B cell (primary cell): ENCODE data around the gene EXT2. TPM values are rescaled to one million over a fixed set of nuclear protein-coding genes. Genes with fewer than 3 reads are reported as not detected.

Experiments
- ATAC-seq: fragments of 200-7000 bp; cut with Tn5 transposase; one replicate; pipeline ENCODE4 v1.10.0; 2021; ENCODE audit warnings: low read depth, mild to moderate bottlenecking, moderate number of reproducible peaks, moderate library complexity
- CTCF ChIA-PET: fragments of 350-600 bp; sonication (Branson Sonifier 250); formaldehyde crosslinking; loops from one replicate; lab custom pipeline; 2021; ENCODE audit warnings: antibody characterized with exemption, inconsistent platforms; lab: Charles Lee
- POLR2A ChIA-PET: fragments of 350-600 bp; sonication (Branson Sonifier 250); formaldehyde crosslinking; loops from one replicate; lab custom pipeline; 2021; ENCODE audit warnings: antibody characterized with exemption; lab: Charles Lee
- DNase-seq: peaks from one replicate; pipeline ENCODE4 v3.0.0; 2013
- H2AFZ ChIP-seq: 2 replicates; pipeline ENCODE4 v1.6.1; 2012; ENCODE audit warnings: mild to moderate bottlenecking, low read depth, low read length; ENCODE audit not compliant: insufficient read depth, poor library complexity, severe bottlenecking
- H3K27ac ChIP-seq, 2 donors: 1 replicate in 1 of 2; 2 replicates in 1 of 2; pipeline ENCODE4 v1.5.1; 2012 to 2013; ENCODE audit warnings: low read length in 2 of 2, mild to moderate bottlenecking in 2 of 2, moderate library complexity in 1 of 2
- H3K27me3 ChIP-seq, 4 experiments: fragments of 200-600 bp in 1 of 4; sonication (generic) in 1 of 4; replicated peaks in 1 of 4; 1 replicate in 2 of 4; 2 replicates in 2 of 4; pipeline versions ENCODE4 v1.6.1 to v1.7.0; 2013 to 2016; ENCODE audit warnings: low read length in 3 of 4, mild to moderate bottlenecking in 2 of 4, mixed read lengths in 1 of 4, moderate library complexity in 1 of 4; ENCODE audit not compliant: insufficient read depth in 4 of 4, control insufficient read depth in 3 of 4; ENCODE audit errors: control extremely low read depth in 1 of 4
- H3K36me3 ChIP-seq, 2 experiments: replicated peaks in 1 of 2; 1 replicate in 1 of 2; 2 replicates in 1 of 2; pipeline versions ENCODE4 v1.6.1 to v1.7.1; 2013; ENCODE audit warnings: low read length in 1 of 2; ENCODE audit not compliant: insufficient read depth in 2 of 2, control insufficient read depth in 1 of 2; ENCODE audit errors: control extremely low read depth in 1 of 2, extremely low read depth in 1 of 2
- H3K4me1 ChIP-seq, 2 donors: fragments of 200-600 bp in 1 of 2; sonication (generic) in 1 of 2; 1 replicate in 1 of 2; 2 replicates in 1 of 2; pipeline versions ENCODE4 v1.5.1 to v1.6.1; 2013 to 2017; ENCODE audit warnings: low read length in 2 of 2; ENCODE audit not compliant: control insufficient read depth in 2 of 2, insufficient read depth in 2 of 2
- H3K4me2 ChIP-seq: replicated peaks from 2 replicates; pipeline ENCODE3; 2012; ENCODE audit warnings: mild to moderate bottlenecking, low read depth, low read length; ENCODE audit not compliant: poor library complexity, severe bottlenecking
- H3K4me3 ChIP-seq, 5 experiments: fragments of 200-600 bp in 1 of 5; sonication (generic) in 1 of 5; 1 replicate in 3 of 5; 2 replicates in 2 of 5; pipeline versions ENCODE4 v1.5.1 to v1.7.0; 2011 to 2016; ENCODE audit warnings: low read length in 4 of 5, mild to moderate bottlenecking in 4 of 5, low read depth in 2 of 5, control low read depth in 1 of 5, moderate library complexity in 1 of 5; ENCODE audit not compliant: insufficient read depth in 1 of 5; ENCODE audit errors: control extremely low read depth in 1 of 5, extremely low read depth in 1 of 5
- H3K79me2 ChIP-seq: fragments of 200-600 bp; sonication (generic); one replicate; pipeline ENCODE4 v1.6.0; 2016; ENCODE audit warnings: low read length; ENCODE audit not compliant: control insufficient read depth, insufficient read depth
- H3K9ac ChIP-seq: fragments of 200-600 bp; sonication (generic); 2 replicates; pipeline ENCODE4 v1.6.1; 2017; ENCODE audit warnings: mild to moderate bottlenecking, low read length, moderate library complexity
- H3K9me3 ChIP-seq, 3 donors: one replicate each; pipeline versions ENCODE4 v1.6.1 to v1.7.1; 2013; ENCODE audit warnings: low read length in 2 of 3; ENCODE audit not compliant: control insufficient read depth in 2 of 3, insufficient read depth in 1 of 3; ENCODE audit errors: control extremely low read depth in 1 of 3
- H4K20me1 ChIP-seq: 2 replicates; pipeline ENCODE4 v1.6.0; 2012; ENCODE audit warnings: mild to moderate bottlenecking, low read length; ENCODE audit not compliant: insufficient read depth, control insufficient read depth, poor library complexity, severe bottlenecking
- H3K27ac Mint-ChIP-seq: one replicate; pipeline ENCODE4 v1.8.0; 2021; ENCODE audit warnings: mixed read lengths
- H3K27me3 Mint-ChIP-seq: one replicate; pipeline ENCODE4 v1.8.0; 2021; ENCODE audit warnings: mixed read lengths
- H3K4me1 Mint-ChIP-seq: one replicate; pipeline ENCODE4 v1.8.0; 2021; ENCODE audit warnings: mixed read lengths
- H3K4me3 Mint-ChIP-seq: one replicate; pipeline ENCODE4 v1.8.0; 2021; ENCODE audit warnings: mixed read lengths
- H3K9me3 Mint-ChIP-seq: one replicate; pipeline ENCODE4 v1.8.0; 2022; ENCODE audit warnings: mixed read lengths; ENCODE audit not compliant: insufficient read depth
- CTCF ChIP-seq: fragments of 200-600 bp; IDR thresholded peaks from one replicate; pipeline ENCODE4 v1.8.0; 2022; ENCODE audit warnings: antibody characterized with exemption, mild to moderate bottlenecking
- EZH2 ChIP-seq: IDR thresholded peaks from 2 replicates; pipeline ENCODE4 v1.6.1; 2012; ENCODE audit warnings: borderline replicate concordance, low read depth, mild to moderate bottlenecking, moderate library complexity, low read length; ENCODE audit not compliant: insufficient read depth, poor library complexity, severe bottlenecking
- WGBS: methylation state at CpG from one replicate; pipeline ENCODE4 v1.1.5; 2013; ENCODE audit warnings: missing lambda C conversion rate; ENCODE audit not compliant: insufficient coverage; 5-methylcytosine and 5-hydroxymethylcytosine counted together
- intact Hi-C: fragments of 100-400 bp; cut with micrococcal nuclease; formaldehyde crosslinking; loops from one replicate; pipeline ENCODE4 v1.10.0; 2022
- polyA plus RNA-seq: library from polyadenylated mRNA; depleted of rRNA; stranded (reverse); fragments of >200 nt; gene quantifications from 2 replicates; pipeline ENCODE4 v1.2.3, GENCODE V29; 2012
- total RNA-seq, 2 donors: library from RNA; stranded (reverse); fragments of 120-200 nt in 1 of 2; gene quantifications; 1 replicate in 1 of 2; 2 replicates in 1 of 2; pipeline versions ENCODE4 v1.2.3 to v1.2.4, GENCODE V29; 2013 to 2022

Gene EXT2
- total and polyA plus RNA-seq, 2 donors (not counting 1 experiment from before 2014, with no cell fraction given): 11.0 to 27.8 TPM

DNA sequence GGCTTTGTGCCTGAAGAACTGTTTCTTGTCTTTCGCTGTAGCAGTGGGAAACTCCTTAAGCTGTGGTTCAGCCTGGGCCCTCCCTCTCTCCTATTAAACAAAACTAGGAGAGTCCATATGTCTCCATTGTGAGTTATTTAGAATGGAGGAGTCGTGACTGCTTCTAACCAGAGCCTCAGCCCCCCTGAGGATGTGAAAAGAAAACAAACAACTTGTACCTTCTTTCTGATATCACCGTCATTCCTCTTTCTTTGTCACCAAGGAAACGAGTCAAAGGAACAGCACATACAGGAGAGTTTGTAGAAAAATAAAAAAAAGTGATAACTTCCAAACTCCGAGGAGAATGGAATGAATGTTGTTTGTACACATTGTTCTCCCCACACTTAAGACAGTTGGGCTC, 11.6 kb upstream of the EXT2 start:
- peaks cover 5% of the 10 kb centered on the region for H3K9me3 Mint-ChIP-seq
- H3K27me3 Mint-ChIP-seq: no peaks in the 10 kb centered on the region
- H3K27me3 ChIP-seq: no peaks in the 10 kb centered on the region
- no peak overlapping the region for H3K27ac Mint-ChIP-seq
- peaks cover under 1 to 1% of the 10 kb centered on the region in 2 experiments for H3K36me3 ChIP-seq
- CTCF ChIA-PET: interaction anchor here (0.7 to 3.7 kb wide), 2 partner anchors 11 to 22 kb away, joined by 3 to 18 read pairs; partner anchors contain the start of gene EXT2
- H3K4me3 ChIP-seq: no peak overlapping the region
- H4K20me1 ChIP-seq: no peaks in the 10 kb centered on the region
- no peak overlapping the region for H3K9ac ChIP-seq
- H3K4me3 Mint-ChIP-seq: no peak overlapping the region
- TF ChIP-seq EZH2 (no peak), CTCF (no peak)
- intact Hi-C loops: no loop called here
- ATAC-seq (no peak), DNase-seq (no peak)
- H3K4me1 ChIP-seq: no peaks in the 10 kb centered on the region
- WGBS: 100% methylated on average over 1 of the region's 5 CpGs
- H3K9me3 ChIP-seq: no peaks in the 10 kb centered on the region
- no peak overlapping the region for H3K4me2 ChIP-seq
- POLR2A ChIA-PET: interaction anchor here (0.6 kb wide), 1 partner anchor 1066 kb away, joined by 3 read pairs; no protein-coding TSS in a partner anchor
- no peaks in the 10 kb centered on the region for H3K4me1 Mint-ChIP-seq
- no peak overlapping the region for H3K27ac ChIP-seq
- no peaks in the 10 kb centered on the region for H3K79me2 ChIP-seq
- H2AFZ ChIP-seq: no peak overlapping the region

- no peak overlapping the region for H3K4me3 Mint-ChIP-seq
- H3K79me2 ChIP-seq: no peaks in the 10 kb centered on the region
Measured at GRCh38 chr11:44085330-44085729, 10.1 kb upstream of the EXT2 start.

More at GRCh38 chr11:44085330-44085729, 10.1 kb upstream of the EXT2 start:
- CTCF ChIA-PET: interaction anchor here (1.4 to 3.7 kb wide), 2 partner anchors 10 to 12 kb away, joined by 6 to 18 read pairs; partner anchors contain the start of gene EXT2
- H3K9me3 Mint-ChIP-seq: peaks cover 5% of the 10 kb centered on the region
- Histone ChIP-seq H3K9ac (no peak overlapping the region), H2AFZ (no peak overlapping the region), H3K4me2 (no peak overlapping the region), H3K4me1 (no peaks in the 10 kb centered on the region), H4K20me1 (no peaks in the 10 kb centered on the region), H3K4me3 (no peak overlapping the region), H3K36me3 (no peaks in the 10 kb centered on the region), H3K27ac (no peak overlapping the region), H3K9me3 (no peaks in the 10 kb centered on the region), H3K27me3 (no peaks in the 10 kb centered on the region)
- no peak overlapping the region for H3K27ac Mint-ChIP-seq
- no peaks in the 10 kb centered on the region for H3K4me1 Mint-ChIP-seq
- ATAC-seq: no peak
- H3K27me3 Mint-ChIP-seq: no peaks in the 10 kb centered on the region
- no CpG with 5 or more reads among the region's 1 CpG for WGBS
- no peak for DNase-seq
- TF ChIP-seq EZH2 (no peak), CTCF (no peak)
- intact Hi-C loops: no loop called here
- POLR2A ChIA-PET: no interaction called here
